SKM-1 (cell line): ENCODE data around the gene CCDC88A.
"Not testable (repeated sequence)": the region's sequence is repeated elsewhere in the genome, so short reads cannot be mapped to it uniquely, and the experiment has no call there.

Experiments
- DNase-seq: peaks from one replicate; lab custom pipeline; 2025; ENCODE audit not compliant: unreplicated experiment; lab: John Stamatoyannopoulos, UW

The CCDC88A gene

GRCh38 chr2:55245411-55245810, 174.2 kb downstream of the CCDC88A start:
- DNase-seq: no peak

GRCh38 chr2:55242617-55243016, 177.0 kb downstream of the CCDC88A start:
- DNase-seq: no peak

GRCh38 chr2:55241582-55241981, 178.1 kb downstream of the CCDC88A start:
- DNase-seq: not testable (repeated sequence)

GRCh38 chr2:55239656-55240222, 179.9 kb downstream of the CCDC88A start:
- DNase-seq: no peak
